Measurements from ENCODE around the gene ERBB4. TPM values are rescaled to one million over a fixed set of nuclear protein-coding genes. Genes with fewer than 3 reads are reported as not detected.

ERBB4 gene
- total RNA-seq, 1 donor from 2014 or later: 2.8 TPM

DNA sequence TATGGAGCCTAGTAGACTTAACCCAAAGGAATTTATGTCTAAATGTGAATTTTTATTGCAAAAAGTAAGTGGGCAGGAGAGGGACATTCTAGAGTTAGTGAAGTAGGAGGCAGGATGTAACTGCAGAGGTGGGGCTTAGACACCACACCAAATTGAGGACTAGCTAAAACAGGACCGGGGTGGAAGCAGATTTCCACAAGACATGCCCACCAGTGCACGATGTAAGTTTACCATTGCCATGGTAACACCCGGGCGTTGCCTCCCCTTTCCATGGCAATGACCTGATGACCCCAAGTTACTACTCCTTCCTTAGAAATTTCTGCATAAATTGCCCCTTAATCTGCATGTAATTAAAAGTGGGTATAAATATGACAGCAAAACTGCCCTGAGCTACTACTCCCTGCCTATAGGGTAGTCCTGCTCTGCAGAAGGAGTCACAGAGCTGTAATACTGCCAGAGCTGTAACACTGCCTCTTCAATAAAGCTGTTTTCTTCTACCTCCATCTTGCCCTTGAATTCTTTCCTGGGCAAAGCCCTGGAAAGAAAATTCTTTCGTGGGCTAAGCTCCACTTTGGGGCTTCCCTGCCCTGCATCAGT is 509.7 kb downstream of the ERBB4 start:
- DNase-seq (ENCODE audit: extremely low spot score, unreplicated experiment): no peak
- Mint-ChIP-seq H3K9me3 (ENCODE audit: unreplicated experiment) (no peaks in the 10 kb centered on the region), H3K27me3 (ENCODE audit: unreplicated experiment) (no peaks in the 10 kb centered on the region), H3K36me3 (ENCODE audit: unreplicated experiment) (no peaks in the 10 kb centered on the region), H3K4me1 (ENCODE audit: unreplicated experiment) (peaks cover 58% of the 10 kb centered on the region), H3K27ac (ENCODE audit: unreplicated experiment) (no peak overlapping the region), H3K4me3 (ENCODE audit: unreplicated experiment) (no peak overlapping the region)
- TF ChIP-seq, protein P1, sequence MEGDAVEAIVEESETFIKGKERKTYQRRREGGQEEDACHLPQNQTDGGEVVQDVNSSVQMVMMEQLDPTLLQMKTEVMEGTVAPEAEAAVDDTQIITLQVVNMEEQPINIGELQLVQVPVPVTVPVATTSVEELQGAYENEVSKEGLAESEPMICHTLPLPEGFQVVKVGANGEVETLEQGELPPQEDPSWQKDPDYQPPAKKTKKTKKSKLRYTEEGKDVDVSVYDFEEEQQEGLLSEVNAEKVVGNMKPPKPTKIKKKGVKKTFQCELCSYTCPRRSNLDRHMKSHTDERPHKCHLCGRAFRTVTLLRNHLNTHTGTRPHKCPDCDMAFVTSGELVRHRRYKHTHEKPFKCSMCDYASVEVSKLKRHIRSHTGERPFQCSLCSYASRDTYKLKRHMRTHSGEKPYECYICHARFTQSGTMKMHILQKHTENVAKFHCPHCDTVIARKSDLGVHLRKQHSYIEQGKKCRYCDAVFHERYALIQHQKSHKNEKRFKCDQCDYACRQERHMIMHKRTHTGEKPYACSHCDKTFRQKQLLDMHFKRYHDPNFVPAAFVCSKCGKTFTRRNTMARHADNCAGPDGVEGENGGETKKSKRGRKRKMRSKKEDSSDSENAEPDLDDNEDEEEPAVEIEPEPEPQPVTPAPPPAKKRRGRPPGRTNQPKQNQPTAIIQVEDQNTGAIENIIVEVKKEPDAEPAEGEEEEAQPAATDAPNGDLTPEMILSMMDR (IDR thresholded peaks at IDR 0.05): no peak

DNA sequence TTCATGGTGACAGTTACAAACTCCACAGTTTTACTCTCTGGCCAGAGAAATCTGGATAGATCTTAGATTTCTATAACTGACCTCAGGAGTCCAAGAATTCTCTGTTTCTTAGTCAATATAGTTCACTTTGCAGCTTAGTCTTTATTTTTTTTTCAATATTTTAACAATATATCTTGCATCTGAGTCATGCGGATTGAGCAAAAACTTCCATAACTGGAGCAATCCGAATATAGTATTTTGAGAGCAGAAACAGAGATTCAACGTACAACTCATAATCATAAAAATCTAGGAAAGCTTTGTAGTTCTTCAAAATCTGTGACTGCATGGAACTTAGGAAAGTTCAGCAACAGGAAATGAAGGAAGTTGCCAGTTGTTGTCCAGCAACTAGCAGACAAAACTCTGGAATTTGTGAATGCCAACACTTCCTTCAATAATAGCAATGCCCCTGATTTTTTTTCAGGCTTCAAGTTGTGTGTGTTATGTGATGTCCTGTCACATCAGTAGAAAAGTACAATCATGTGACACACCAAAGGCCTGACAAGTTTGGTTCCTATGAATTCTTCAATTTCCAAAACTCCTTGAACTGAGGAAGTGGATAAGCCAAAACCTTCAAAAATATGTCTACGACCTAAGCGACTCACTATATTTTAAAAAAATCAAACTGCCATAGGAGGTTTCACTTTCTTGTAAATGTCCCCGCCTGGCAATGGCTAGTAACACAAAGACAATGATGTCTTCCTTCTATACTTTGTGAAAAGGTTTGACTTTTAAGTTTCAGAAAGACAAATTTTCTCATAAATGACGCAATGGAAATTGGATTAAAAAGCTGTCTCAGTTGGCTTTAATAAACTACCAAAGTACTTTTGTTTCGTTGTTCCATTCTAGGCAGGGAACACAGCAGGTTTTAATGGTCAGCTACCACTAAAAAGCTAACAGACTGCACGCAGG is 510.6 kb downstream of the ERBB4 start:
- no peaks in the 10 kb centered on the region for H3K9me3 Mint-ChIP-seq (ENCODE audit: unreplicated experiment)
- H3K27me3 Mint-ChIP-seq (ENCODE audit: unreplicated experiment): no peaks in the 10 kb centered on the region
- H3K4me1 Mint-ChIP-seq (ENCODE audit: unreplicated experiment): peaks cover 55% of the 10 kb centered on the region
- no peaks in the 10 kb centered on the region for H3K36me3 Mint-ChIP-seq (ENCODE audit: unreplicated experiment)
- H3K27ac Mint-ChIP-seq (ENCODE audit: unreplicated experiment): peak overlapping the region; percentile 68
- DNase-seq (ENCODE audit: extremely low spot score, unreplicated experiment): no peak
- TF ChIP-seq, protein P1 (IDR thresholded peaks at IDR 0.05): no peak
- H3K4me3 Mint-ChIP-seq (ENCODE audit: unreplicated experiment): no peak overlapping the region

DNA sequence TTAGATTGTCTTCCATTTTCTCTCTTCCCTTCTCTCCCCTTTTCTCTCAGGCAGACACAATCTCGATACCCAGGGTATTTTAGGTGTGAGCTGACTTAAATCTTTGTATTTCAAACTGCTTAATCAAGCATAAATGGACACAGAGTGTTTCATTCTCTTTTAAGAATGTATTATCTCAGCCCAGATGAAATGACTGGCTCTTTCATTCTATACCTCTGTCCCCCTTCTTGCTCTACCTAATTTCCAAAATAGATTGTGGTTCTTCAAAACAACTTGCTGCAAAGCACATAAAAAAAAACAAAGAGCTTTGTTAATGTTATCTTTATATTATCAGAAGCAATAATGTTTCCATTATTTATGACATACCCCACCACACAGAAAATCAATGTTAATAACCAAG is 514.6 kb downstream of the ERBB4 start:
- H3K36me3 Mint-ChIP-seq (ENCODE audit: unreplicated experiment): peaks cover 4% of the 10 kb centered on the region
- no peaks in the 10 kb centered on the region for H3K27me3 Mint-ChIP-seq (ENCODE audit: unreplicated experiment)
- no peak overlapping the region for H3K27ac Mint-ChIP-seq (ENCODE audit: unreplicated experiment)
- peaks cover 11% of the 10 kb centered on the region for H3K9me3 Mint-ChIP-seq (ENCODE audit: unreplicated experiment)
- DNase-seq (ENCODE audit: extremely low spot score, unreplicated experiment): no peak
- no peak overlapping the region for H3K4me3 Mint-ChIP-seq (ENCODE audit: unreplicated experiment)
- H3K4me1 Mint-ChIP-seq (ENCODE audit: unreplicated experiment): peaks cover 26% of the 10 kb centered on the region
- TF ChIP-seq, protein P1 (IDR thresholded peaks at IDR 0.05): no peak

DNA sequence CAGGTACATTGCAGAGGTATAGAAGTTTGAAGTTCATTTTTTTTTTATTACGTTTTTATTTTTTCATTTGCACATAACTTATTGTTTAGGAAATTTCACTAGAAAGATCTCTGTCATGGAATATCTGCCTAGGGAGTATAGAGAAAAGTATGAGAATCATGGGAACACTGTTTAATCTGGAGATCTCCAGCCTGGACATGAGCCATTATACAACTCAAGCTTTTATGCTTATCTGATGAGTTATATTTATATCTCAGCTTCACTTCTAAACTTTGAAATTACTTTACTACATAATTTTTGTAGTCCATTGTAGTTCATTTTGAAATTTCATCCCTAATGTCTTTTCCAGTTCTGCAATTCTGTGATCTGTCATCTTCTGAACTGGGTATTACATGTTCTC is 515.6 kb downstream of the ERBB4 start:
- peaks cover 26% of the 10 kb centered on the region for H3K4me1 Mint-ChIP-seq (ENCODE audit: unreplicated experiment)
- peaks cover 11% of the 10 kb centered on the region for H3K9me3 Mint-ChIP-seq (ENCODE audit: unreplicated experiment)
- H3K4me3 Mint-ChIP-seq (ENCODE audit: unreplicated experiment): no peak overlapping the region
- DNase-seq (ENCODE audit: extremely low spot score, unreplicated experiment): no peak
- no peak overlapping the region for H3K27ac Mint-ChIP-seq (ENCODE audit: unreplicated experiment)
- H3K27me3 Mint-ChIP-seq (ENCODE audit: unreplicated experiment): no peaks in the 10 kb centered on the region
- TF ChIP-seq, protein P1 (IDR thresholded peaks at IDR 0.05): no peak
- peaks cover 4% of the 10 kb centered on the region for H3K36me3 Mint-ChIP-seq (ENCODE audit: unreplicated experiment)

DNA sequence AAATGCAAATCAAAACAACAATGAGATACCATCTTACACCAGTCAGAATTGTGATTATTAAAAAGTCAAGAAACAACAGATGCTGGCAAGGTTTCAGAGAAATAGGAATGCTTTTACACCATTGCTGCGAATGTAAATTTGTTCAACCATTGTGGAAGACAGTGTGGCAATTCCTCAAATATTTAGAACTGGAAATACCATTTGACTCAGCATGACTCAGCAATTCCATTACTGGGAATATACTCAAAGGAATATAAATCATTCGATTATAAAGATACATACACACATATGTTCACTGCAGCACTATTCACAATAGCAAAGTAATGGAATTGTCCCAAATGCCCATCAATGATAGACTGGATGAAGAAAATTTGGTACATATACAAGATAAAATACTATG is 516.7 kb downstream of the ERBB4 start:
- TF ChIP-seq, protein P1 (IDR thresholded peaks at IDR 0.05): no peak
- no peak for DNase-seq (ENCODE audit: extremely low spot score, unreplicated experiment)
- Mint-ChIP-seq H3K4me3 (ENCODE audit: unreplicated experiment) (no peak overlapping the region), H3K27ac (ENCODE audit: unreplicated experiment) (peak overlapping the region; percentile 64), H3K27me3 (ENCODE audit: unreplicated experiment) (no peaks in the 10 kb centered on the region), H3K9me3 (ENCODE audit: unreplicated experiment) (peaks cover 11% of the 10 kb centered on the region), H3K36me3 (ENCODE audit: unreplicated experiment) (peaks cover 4% of the 10 kb centered on the region), H3K4me1 (ENCODE audit: unreplicated experiment) (peaks cover 24% of the 10 kb centered on the region)
